GM12878 (cell line): ENCODE results near the gene MARS1. TPM values are rescaled to one million over a fixed set of nuclear protein-coding genes. Genes with fewer than 3 reads are reported as not detected.
A peak's percentile ranks its signal among the peaks of the same experiment; 100 is the strongest.

Experiments used
- ATAC-seq: fragments of 200-7000 bp; cut with Tn5 transposase; 3 replicates; pipeline ENCODE4 v1.9.1; 2020; ENCODE audit warnings: mild to moderate bottlenecking, moderate library complexity
- BruUV-seq: library from RNA; stranded (reverse); fragments of 400-500 nt; replicated peaks from 2 replicates; lab custom pipeline; 2021; lab: Mats Ljungman, UMichigan
- CTCF ChIA-PET: fragments of 300-600 bp; sonication (Branson Sonifier 250); formaldehyde crosslinking; extraction: SDS; loops from one replicate; lab custom pipeline; 2021; ENCODE audit warnings: inconsistent platforms; lab: Yijun Ruan, JAX
- POLR2A ChIA-PET: fragments of 350-600 bp; formaldehyde crosslinking; extraction: SDS; loops from one replicate; lab custom pipeline; 2021; ENCODE audit warnings: inconsistent platforms; lab: Charles Lee
- RAD21 ChIA-PET: fragments of 300-600 bp; sonication (Branson Sonifier 250); formaldehyde crosslinking; loops from one replicate; lab custom pipeline; 2023; ENCODE audit warnings: antibody characterized with exemption; ENCODE audit not compliant: unreplicated experiment; lab: Charles Lee
- SMC1A ChIA-PET: fragments of 300-600 bp; sonication (Branson Sonifier 250); formaldehyde crosslinking; loops from one replicate; lab custom pipeline; 2023; ENCODE audit not compliant: unreplicated experiment, uncharacterized antibody; lab: Charles Lee
- DNase-seq: peaks from one replicate; pipeline ENCODE4 v3.0.0-alpha.2; 2011; ENCODE audit warnings: low read depth, low spot score
- FAIRE-seq: peaks from 3 replicates; lab custom pipeline; 2011; peaks lifted over from hg19 to GRCh38; lab: Jason Lieb, UNC
- H2AFZ ChIP-seq: 2 replicates; pipeline ENCODE4 v1.6.0; 2011; ENCODE audit warnings: low read depth, low read length, control low read depth; ENCODE audit not compliant: control insufficient read depth
- H3K27ac ChIP-seq: 2 replicates; pipeline ENCODE4 v1.5.1; 2011; ENCODE audit warnings: control low read depth; ENCODE audit not compliant: control insufficient read depth, insufficient read depth
- H3K27me3 ChIP-seq, 2 experiments: replicated peaks in 1 of 2; 2 replicates each; pipeline versions ENCODE4 v1.6.0 to v1.6.1; 2011; ENCODE audit warnings: low read length in 1 of 2; ENCODE audit not compliant: control insufficient read depth in 2 of 2, insufficient read depth in 2 of 2
- H3K36me3 ChIP-seq, 2 experiments: 2 replicates each; pipeline ENCODE4 v1.5.1; 2011; ENCODE audit warnings: low read length in 1 of 2; ENCODE audit not compliant: control insufficient read depth in 2 of 2, insufficient read depth in 2 of 2
- H3K4me1 ChIP-seq: 2 replicates; pipeline ENCODE4 v1.6.1; 2011; ENCODE audit warnings: mild to moderate bottlenecking, low read length, moderate library complexity, mixed read lengths; ENCODE audit not compliant: control insufficient read depth, insufficient read depth
- H3K4me2 ChIP-seq: 2 replicates; pipeline ENCODE4 v1.6.0; 2011; ENCODE audit warnings: control low read depth; ENCODE audit not compliant: control insufficient read depth, insufficient read depth
- H3K4me3 ChIP-seq: fragments of 200-600 bp; sonication (generic); 2 replicates; pipeline ENCODE4 v1.5.1; 2016
- H3K79me2 ChIP-seq: 2 replicates; pipeline ENCODE4 v1.6.0; 2011; ENCODE audit warnings: low read length; ENCODE audit not compliant: control insufficient read depth, insufficient read depth
- H3K9ac ChIP-seq: 2 replicates; pipeline ENCODE4 v1.8.0; 2011; ENCODE audit warnings: low read length, control low read depth, mixed read lengths; ENCODE audit not compliant: control insufficient read depth, insufficient read depth
- H3K9me3 ChIP-seq: replicated peaks from 3 replicates; pipeline ENCODE4 v1.5.1; 2011; ENCODE audit warnings: mild to moderate bottlenecking, low read length; ENCODE audit not compliant: control insufficient read depth, insufficient read depth
- H4K20me1 ChIP-seq: 2 replicates; pipeline ENCODE4 v1.6.0; 2011; ENCODE audit not compliant: control insufficient read depth, insufficient read depth
- DPF2 ChIP-seq: fragments of 450-650 bp; IDR thresholded peaks from 2 replicates; pipeline ENCODE4 v1.6.1; 2017; ENCODE audit warnings: mild to moderate bottlenecking
- E2F8 ChIP-seq: fragments of 450-650 bp; IDR thresholded peaks from 2 replicates; pipeline ENCODE4 v1.6.1; 2018; ENCODE audit warnings: mild to moderate bottlenecking, low read depth, moderate library complexity; ENCODE audit not compliant: partially characterized antibody
- ESRRA ChIP-seq: IDR thresholded peaks from 2 replicates; pipeline ENCODE4 v1.6.1; 2012; ENCODE audit warnings: mild to moderate bottlenecking, low read length, improper control_type of control experiment
- FOXM1 ChIP-seq: IDR thresholded peaks from 2 replicates; pipeline ENCODE4 v1.6.1; 2012; ENCODE audit warnings: low read depth, mild to moderate bottlenecking, inconsistent platforms, low read length, moderate library complexity
- IRF5 ChIP-seq: fragments of 450-650 bp; IDR thresholded peaks from 2 replicates; pipeline ENCODE4 v1.6.1; 2017; ENCODE audit warnings: borderline replicate concordance
- MAX ChIP-seq: IDR thresholded peaks from 2 replicates; pipeline ENCODE4 v1.6.1; 2012; ENCODE audit warnings: low read depth, low read length, improper control_type of control experiment
- NFIC ChIP-seq: IDR thresholded peaks from 2 replicates; pipeline ENCODE4 v1.6.1; 2012; ENCODE audit warnings: low read depth, mild to moderate bottlenecking, inconsistent platforms, low read length, moderate library complexity
- PAX8 ChIP-seq: fragments of 450-650 bp; IDR thresholded peaks from 2 replicates; pipeline ENCODE4 v1.6.1; 2017; ENCODE audit warnings: mild to moderate bottlenecking, moderate library complexity
- POLR2A ChIP-seq: IDR thresholded peaks from 2 replicates; pipeline ENCODE4 v1.6.1; 2011; ENCODE audit warnings: low read depth, mild to moderate bottlenecking, low read length
- RELB ChIP-seq: fragments of 450-650 bp; IDR thresholded peaks from 2 replicates; pipeline ENCODE4 v1.6.1; 2017; ENCODE audit warnings: low read depth, mild to moderate bottlenecking, moderate library complexity
- SMAD5 ChIP-seq: IDR thresholded peaks from 2 replicates; pipeline ENCODE4 v1.6.1; 2016; ENCODE audit warnings: antibody characterized with exemption, low read depth
- SMARCA5 ChIP-seq: fragments of 450-650 bp; IDR thresholded peaks from 2 replicates; pipeline ENCODE4 v1.6.1; 2017; ENCODE audit warnings: mild to moderate bottlenecking
- SMC3 ChIP-seq: IDR thresholded peaks from 2 replicates; pipeline ENCODE4 v1.6.1; 2011; ENCODE audit warnings: low read length, improper control_type of control experiment, borderline replicate concordance
- SUPT20H ChIP-seq: IDR thresholded peaks from 2 replicates; pipeline ENCODE4 v1.6.1; 2011; ENCODE audit warnings: low read depth, mild to moderate bottlenecking, low read length, moderate library complexity, borderline replicate concordance; ENCODE audit not compliant: control insufficient read depth
- USF2 ChIP-seq: IDR thresholded peaks from 2 replicates; pipeline ENCODE4 v1.6.1; 2011; ENCODE audit warnings: low read depth, low read length, improper control_type of control experiment, borderline replicate concordance
- ZSCAN29 ChIP-seq: fragments of 450-650 bp; IDR thresholded peaks from 2 replicates; pipeline ENCODE4 v1.6.1; 2017; ENCODE audit warnings: mild to moderate bottlenecking, moderate library complexity
- WGBS: methylation state at CpG from one replicate; pipeline ENCODE4 v1.1.6; 2016; ENCODE audit warnings: low lambda C conversion rate; ENCODE audit not compliant: insufficient replicate concordance, insufficient coverage; ENCODE audit errors: missing lambda C conversion rate; 5-methylcytosine and 5-hydroxymethylcytosine counted together
- in situ Hi-C: fragments of 300-500 bp; cut with MboI; formaldehyde crosslinking; loops from 9 replicates; pipeline ENCODE4 v1.14.3; 2018; ENCODE audit warnings: mixed read lengths
- intact Hi-C: fragments of 100-400 bp; cut with micrococcal nuclease; formaldehyde crosslinking; loops from one replicate; pipeline ENCODE4 v1.14.2; 2022; ENCODE audit not compliant: unreplicated experiment
- polyA plus RNA-seq, 11 experiments: library from polyadenylated mRNA; depleted of rRNA in 4 of 11; unstranded in 6 of 11; stranded (reverse) in 5 of 11; fragments of >200 nt; fragmentation: Nextera tagmentation in 4 of 11; fragmentation: Illumina TruSeq in 1 of 11; extraction: Ambion mirVana in 4 of 11; extraction: Trizol in 1 of 11; gene quantifications; 1 replicate in 1 of 11; 2 replicates in 10 of 11; pipeline versions ENCODE4 v1.2.1 to v1.2.3, GENCODE V29; 2011 to 2016; ENCODE audit warnings: inconsistent platforms in 2 of 11, missing spikeins in 2 of 11, low read depth in 1 of 11
- total RNA-seq, 4 experiments: library from RNA; depleted of rRNA in 3 of 4; stranded (reverse); fragments of >200 nt in 3 of 4; fragmentation: Illumina TruSeq in 1 of 4; extraction: Trizol in 1 of 4; gene quantifications; 2 replicates each; pipeline versions ENCODE4 v1.2.1 to v1.2.3, GENCODE V29; 2013 to 2021

The MARS1 gene
- total and polyA plus RNA-seq, 10 of the 15 experiments (the other 5 are each of a cell fraction or from before 2014, with no cell fraction given): 72.3 to 270 (median 153) TPM

GRCh38 chr12:57522887-57523705 is 35.2 kb downstream of the MARS1 start:
- Histone ChIP-seq H3K36me3 (peaks cover 10 to 13% of the 10 kb centered on the region in 2 experiments; a peak in 3 of 4 replicates), H2AFZ (peak overlapping the region; percentile 28), H3K27ac (peak overlapping the region; percentile 99), H3K27me3 (no peaks in the 10 kb centered on the region), H3K79me2 (peaks cover 45% of the 10 kb centered on the region), H3K4me1 (peaks cover 29% of the 10 kb centered on the region), H3K4me3 (peak overlapping the region; percentile 99), H3K4me2 (peak overlapping the region; percentile 96), H3K9me3 (no peaks in the 10 kb centered on the region), H4K20me1 (no peaks in the 10 kb centered on the region), H3K9ac (peak overlapping the region; percentile 86)
- BruUV-seq: TSS peak; percentile 50
- ChIA-PET POLR2A (interaction anchor here (2.2 kb wide), 2 partner anchors 23 to 46 kb away, joined by 9 to 11 read pairs; no protein-coding TSS in a partner anchor), CTCF (interaction anchor here (0.6 to 2.6 kb wide), 8 partner anchors 8 to 766 kb away, joined by 3 to 16 read pairs (median 4); partner anchors contain the start of gene GLI1), RAD21 (interaction anchor here (0.7 to 2.1 kb wide), 7 partner anchors 10 to 64 kb away, joined by 3 to 11 read pairs (median 3); partner anchors contain the start of genes DCTN2 and GLI1), SMC1A (interaction anchor here (0.7 to 1.9 kb wide), 5 partner anchors 10 to 110 kb away, joined by 3 to 9 read pairs (median 4); partner anchors contain the start of gene INHBE)
- in situ Hi-C loops: no loop called here
- DNase-seq: no peak
- no peak for FAIRE-seq
- intact Hi-C loops: loop anchor here (2.0 to 5.0 kb wide), 3 partner anchors 24 to 61 kb away; partner anchors contain the start of genes ARHGAP9 and DCTN2
- under 1% methylated on average over 10 of the region's 38 CpGs for WGBS
- no peak for ATAC-seq
- TF ChIP-seq PAX8: no peak
- TF ChIP-seq IRF5: no peak
- 0 out of 2 replicates have a peak, but pooled peaks have one; percentile 1 for TF ChIP-seq MAX
- TF ChIP-seq POLR2A: peak; percentile 66; the same call in 1 of the 2 replicates
- no peak for TF ChIP-seq DPF2
- TF ChIP-seq NFIC: no peak
- no peak for TF ChIP-seq USF2
- no peak for TF ChIP-seq SUPT20H
- no peak for TF ChIP-seq SMC3
- TF ChIP-seq ESRRA: no peak
- TF ChIP-seq ZSCAN29: no peak
- TF ChIP-seq RELB: 0 out of 2 replicates have a peak, but pooled peaks have one; percentile 31
- TF ChIP-seq FOXM1: no peak
- peak; percentile 26 for TF ChIP-seq E2F8
- TF ChIP-seq SMARCA5: no peak
- no peak; the same call in 1 of the 2 replicates for TF ChIP-seq SMAD5
